ENCODE results near the gene NAXD. TPM values are rescaled to one million over a fixed set of nuclear protein-coding genes. Genes with fewer than 3 reads are reported as not detected.
"Not testable (repeated sequence)": the region's sequence is repeated elsewhere in the genome, so short reads cannot be mapped to it uniquely, and the experiment has no call there.

NAXD gene
- total RNA-seq, 4 donors from 2014 or later, result 26.0 to 37.9 (median 35.4) TPM

DNA sequence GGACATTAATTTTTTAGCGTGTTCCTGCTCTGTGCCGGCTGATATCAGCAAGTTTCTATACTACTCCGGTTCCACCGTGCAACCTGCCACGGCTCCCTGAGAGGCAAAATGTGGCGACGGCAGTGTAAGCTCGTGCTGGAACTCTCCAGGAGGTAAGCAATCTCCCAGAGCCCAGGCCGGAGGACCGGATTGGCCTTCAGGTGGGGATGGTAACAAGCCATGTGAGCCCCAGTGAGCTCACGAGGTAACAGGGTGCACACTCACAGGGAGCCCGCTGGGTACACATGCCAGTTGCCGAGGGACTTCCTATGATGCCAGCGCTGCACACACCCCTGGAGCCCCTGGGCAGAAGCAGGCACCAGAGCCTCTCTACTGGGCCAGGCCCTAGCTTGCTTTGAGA is 38.5 kb downstream of the NAXD start:
- DNase-seq, result no peak

DNA sequence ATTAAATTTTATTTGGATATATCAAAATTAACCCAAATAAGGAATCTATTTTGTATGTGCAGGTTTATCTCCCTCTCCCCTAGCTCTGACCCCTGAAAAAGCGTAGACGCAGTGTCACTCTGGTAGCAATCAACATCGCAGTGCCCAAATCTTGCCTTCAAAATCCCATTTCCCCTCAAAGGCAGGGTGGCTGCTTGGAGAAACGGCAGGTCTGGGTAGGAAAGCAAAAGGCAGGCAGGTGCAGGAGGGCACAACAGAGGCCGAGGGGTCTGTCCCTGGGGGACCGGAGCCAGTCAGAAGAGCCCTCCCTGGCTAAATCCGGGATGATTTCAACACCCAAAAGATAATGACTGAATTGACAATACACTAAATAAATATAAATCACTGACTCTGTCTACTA is 41.9 kb downstream of the NAXD start:
- TF ChIP-seq CTCF (IDR thresholded peaks at IDR 0.05), result no peak
- no peak for TF ChIP-seq POLR2A (IDR thresholded peaks at IDR 0.05)
- H3K27me3 ChIP-seq, result no peaks in the 10 kb centered on the region
- no peak overlapping the region for H3K27ac ChIP-seq
- H3K4me1 ChIP-seq, result no peaks in the 10 kb centered on the region
- intact Hi-C loops (cut with DNase I; ENCODE audit: low total_unique reads), result no loop called here
- H3K36me3 ChIP-seq, result peaks cover 0 to 5% of the 10 kb centered on the region in 2 donors
- no peak for DNase-seq
- H3K9me3 ChIP-seq, result no peaks in the 10 kb centered on the region
- H3K4me3 ChIP-seq, result no peak overlapping the region

More for the DNA sequence above, 38.5 kb downstream of the NAXD start:
- Histone ChIP-seq H3K9me3 (no peaks in the 10 kb centered on the region), H3K4me1 (no peaks in the 10 kb centered on the region), H3K4me3 (no peak overlapping the region), H3K27me3 (no peaks in the 10 kb centered on the region), H3K36me3 (no peaks in the 10 kb centered on the region), H3K27ac (no peak overlapping the region)
- TF ChIP-seq POLR2A (IDR thresholded peaks at IDR 0.05) (no peak), CTCF (IDR thresholded peaks at IDR 0.05) (no peak)
- intact Hi-C loops (cut with DNase I; ENCODE audit: low total_unique reads), result no loop called here

GRCh38 chr13:110658218-110658911 is 43.0 kb downstream of the NAXD start:
- H3K36me3 ChIP-seq; H3K4me3 ChIP-seq; H3K27me3 ChIP-seq; DNase-seq; H3K9me3 ChIP-seq; H3K27ac ChIP-seq; H3K4me1 ChIP-seq; intact Hi-C loops (cut with DNase I; ENCODE audit: low total_unique reads): not testable (repeated sequence)

DNA sequence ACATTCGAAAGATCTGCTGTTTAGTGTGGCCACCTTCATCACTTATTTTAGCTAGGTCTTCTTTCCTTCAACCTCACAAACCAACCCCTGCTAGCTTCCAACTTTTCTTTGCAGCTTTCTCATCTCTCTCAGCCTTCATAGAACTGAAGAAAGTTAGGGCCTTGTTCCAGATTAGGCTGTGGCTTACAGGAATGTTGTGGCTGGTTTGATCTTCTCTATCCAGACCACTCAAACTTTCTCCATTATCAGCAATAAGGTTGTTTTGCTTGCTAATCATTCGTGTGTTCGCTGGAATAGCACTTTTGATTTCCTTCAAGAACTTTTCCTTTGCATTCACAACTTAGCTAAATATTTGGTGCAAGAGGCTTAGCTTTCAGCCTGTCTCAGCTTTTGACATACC is 45.9 kb downstream of the NAXD start:
- H3K27ac ChIP-seq, result no peak overlapping the region
- no peak for DNase-seq
- intact Hi-C loops (cut with DNase I; ENCODE audit: low total_unique reads), result no loop called here
- no peaks in the 10 kb centered on the region for H3K4me1 ChIP-seq
- H3K9me3 ChIP-seq, result no peaks in the 10 kb centered on the region
- H3K36me3 ChIP-seq, result peaks cover 0 to 5% of the 10 kb centered on the region in 2 donors
- H3K4me3 ChIP-seq, result no peak overlapping the region
- H3K27me3 ChIP-seq, result no peaks in the 10 kb centered on the region
- TF ChIP-seq CTCF (IDR thresholded peaks at IDR 0.05) (no peak), POLR2A (IDR thresholded peaks at IDR 0.05) (no peak)

GRCh38 chr13:110662091-110662490 is 46.7 kb downstream of the NAXD start:
- Histone ChIP-seq H3K27ac (no peak overlapping the region), H3K27me3 (no peaks in the 10 kb centered on the region), H3K4me1 (no peaks in the 10 kb centered on the region), H3K9me3 (no peaks in the 10 kb centered on the region), H3K4me3 (no peak overlapping the region), H3K36me3 (peaks cover 0 to 5% of the 10 kb centered on the region in 2 donors)
- DNase-seq, result no peak
- intact Hi-C loops (cut with DNase I; ENCODE audit: low total_unique reads), result no loop called here
- no peak for TF ChIP-seq POLR2A (IDR thresholded peaks at IDR 0.05)
- TF ChIP-seq CTCF (IDR thresholded peaks at IDR 0.05), result no peak

Data from uterus (tissue), 4 donors.